Posterior vena cava (tissue), 2 donors: ENCODE data around the gene PSD2. TPM values are rescaled to one million over a fixed set of nuclear protein-coding genes. Genes with fewer than 3 reads are reported as not detected.

Experiments
- DNase-seq: peaks from one replicate; pipeline ENCODE4 v3.0.0-alpha.2; 2020; ENCODE audit warnings: low spot score
- intact Hi-C, 2 donors: fragments of 100-400 bp; cut with DNase I; formaldehyde crosslinking; loops; one replicate each; pipeline versions ENCODE4 v1.14.1 to v1.14.2; 2022 to 2023
- total RNA-seq, 2 donors: library from RNA; stranded (reverse); fragmentation: NEBNext Ultra II Directional; extraction: Animal tissue kit (Norgen Biotek cat#: 25700); gene quantifications; one replicate each; pipeline ENCODE4 v1.2.1, GENCODE V29; 2021
- donor health status: DM: yes; HTN: yes; CAD: no.
- donor health status: DM: yes; HTN: yes; CAD: no.

PSD2 gene
- total RNA-seq, 2 donors from 2014 or later = 0.14 TPM

- intact Hi-C loops = loop anchor here in 1 of 2 donors (5.0 kb wide), 1 partner anchor 59 kb away; no protein-coding TSS in a partner anchor
- peak; percentile 30 for DNase-seq
Observed at GRCh38 chr5:139845846-139846681, 50.5 kb downstream of the PSD2 start.

- intact Hi-C loops = loop anchor here in 1 of 2 donors (5.0 kb wide), 1 partner anchor 60 kb away; no protein-coding TSS in a partner anchor
- DNase-seq = peak; percentile 51
Observed at GRCh38 chr5:139847091-139847490, 51.5 kb downstream of the PSD2 start.

- intact Hi-C loops = loop anchor here (1.0 to 5.0 kb wide), 2 partner anchors 61 to 63 kb away; no protein-coding TSS in a partner anchor
- DNase-seq = peak; percentile 90
Observed at GRCh38 chr5:139847790-139848507, 52.3 kb downstream of the PSD2 start.

GRCh38 chr5:139848508-139849100 lies 53.0 kb downstream of the PSD2 start:
- intact Hi-C loops = loop anchor here (1.0 to 5.0 kb wide), 2 partner anchors 61 to 63 kb away; no protein-coding TSS in a partner anchor
- peak; percentile 84 for DNase-seq

GRCh38 chr5:139849501-139849900 lies 53.9 kb downstream of the PSD2 start:
- peak; percentile 49 for DNase-seq
- intact Hi-C loops = loop anchor here in 1 of 2 donors (5.0 kb wide), 1 partner anchor 62 kb away; no protein-coding TSS in a partner anchor

GRCh38 chr5:139849942-139850341 lies 54.3 kb downstream of the PSD2 start:
- intact Hi-C loops = loop anchor here in 1 of 2 donors (5.0 kb wide), 1 partner anchor 63 kb away; no protein-coding TSS in a partner anchor
- DNase-seq = no peak

GRCh38 chr5:139850423-139851016 lies 54.9 kb downstream of the PSD2 start:
- intact Hi-C loops = no loop called here

GRCh38 chr5:139851558-139851957 lies 56.0 kb downstream of the PSD2 start:
- intact Hi-C loops = no loop called here
- DNase-seq = peak; percentile 71

More at GRCh38 chr5:139850423-139851016, 54.9 kb downstream of the PSD2 start:
- DNase-seq = peak; percentile 64

- DNase-seq = peak; percentile 62
- intact Hi-C loops = no loop called here
Observed at GRCh38 chr5:139852696-139853095, 57.1 kb downstream of the PSD2 start.

- intact Hi-C loops = no loop called here
- peak; percentile 45 for DNase-seq
Observed at GRCh38 chr5:139854029-139854605, 58.5 kb downstream of the PSD2 start.

- peak; percentile 45 for DNase-seq
- intact Hi-C loops = no loop called here
Observed at GRCh38 chr5:139854953-139855352, 59.3 kb downstream of the PSD2 start.

GRCh38 chr5:139855451-139855850 lies 59.8 kb downstream of the PSD2 start:
- peak; percentile 64 for DNase-seq
- intact Hi-C loops = no loop called here

GRCh38 chr5:139855946-139856540 lies 60.4 kb downstream of the PSD2 start:
- intact Hi-C loops = no loop called here

GRCh38 chr5:139856714-139857113 lies 61.1 kb downstream of the PSD2 start:
- no peak for DNase-seq
- intact Hi-C loops = no loop called here

More at GRCh38 chr5:139855946-139856540, 60.4 kb downstream of the PSD2 start:
- DNase-seq = no peak

GRCh38 chr5:139859013-139859412 lies 63.4 kb downstream of the PSD2 start:
- intact Hi-C loops = no loop called here

GRCh38 chr5:139861021-139861888 lies 65.6 kb downstream of the PSD2 start:
- intact Hi-C loops = loop anchor here (5.0 to 10.0 kb wide), 2 partner anchors 74 to 94 kb away; no protein-coding TSS in a partner anchor
- no peak for DNase-seq

More at GRCh38 chr5:139859013-139859412, 63.4 kb downstream of the PSD2 start:
- DNase-seq = no peak

- DNase-seq = no peak
- intact Hi-C loops = loop anchor here (5.0 to 10.0 kb wide), 2 partner anchors 75 to 93 kb away; no protein-coding TSS in a partner anchor
Observed at GRCh38 chr5:139861889-139862207, 66.2 kb downstream of the PSD2 start.
